ENCODE results near the gene RSAD1. TPM values are rescaled to one million over a fixed set of nuclear protein-coding genes. Genes with fewer than 3 reads are reported as not detected.

Gene RSAD1
- total RNA-seq, 1 donor: 23.9 TPM

- Histone ChIP-seq H3K36me3 (ENCODE audit: insufficient read depth, low read length) (peaks cover 4% of the 10 kb centered on the region), H4K20me1 (ENCODE audit: insufficient read depth, low read length) (peaks cover 18% of the 10 kb centered on the region)
Measured at GRCh38 chr17:50461550-50462132, 17.0 kb upstream of the RSAD1 start.

GRCh38 chr17:50462446-50462845 lies 16.2 kb upstream of the RSAD1 start:
- TF ChIP-seq CTCF (IDR thresholded peaks at IDR 0.05; ENCODE audit: extremely low read depth, low read depth, low read length): no peak
- Histone ChIP-seq H3K36me3 (ENCODE audit: insufficient read depth, low read length) (peaks cover 4% of the 10 kb centered on the region), H3K9me3 (ENCODE audit: low read depth, low read length) (no peaks in the 10 kb centered on the region), H3K27me3 (ENCODE audit: insufficient read depth, low read length) (peaks cover 12% of the 10 kb centered on the region), H4K20me1 (ENCODE audit: insufficient read depth, low read length) (peaks cover 15% of the 10 kb centered on the region), H3K79me2 (ENCODE audit: insufficient read depth, low read length) (no peaks in the 10 kb centered on the region), H3K4me3 (ENCODE audit: insufficient read depth, low read length) (no peak overlapping the region), H3K4me2 (ENCODE audit: insufficient read depth, low read length) (no peak overlapping the region), H3K4me1 (ENCODE audit: insufficient read depth, low read length) (peaks cover 17% of the 10 kb centered on the region), H3K27ac (ENCODE audit: low read depth, low read length) (no peak overlapping the region), H2AFZ (ENCODE audit: low read length) (no peak overlapping the region)
- DNase-seq (ENCODE audit: insufficient read length, low spot score, missing footprints): peak; percentile 73

More at GRCh38 chr17:50461550-50462132, 17.0 kb upstream of the RSAD1 start:
- Histone ChIP-seq H3K27ac (ENCODE audit: low read depth, low read length) (no peak overlapping the region), H3K9me3 (ENCODE audit: low read depth, low read length) (no peaks in the 10 kb centered on the region), H3K79me2 (ENCODE audit: insufficient read depth, low read length) (no peaks in the 10 kb centered on the region), H2AFZ (ENCODE audit: low read length) (no peak overlapping the region), H3K27me3 (ENCODE audit: insufficient read depth, low read length) (peaks cover 4% of the 10 kb centered on the region), H3K4me1 (ENCODE audit: insufficient read depth, low read length) (peaks cover 17% of the 10 kb centered on the region), H3K4me3 (ENCODE audit: insufficient read depth, low read length) (no peak overlapping the region), H3K4me2 (ENCODE audit: insufficient read depth, low read length) (no peak overlapping the region)
- no peak for TF ChIP-seq CTCF (IDR thresholded peaks at IDR 0.05; ENCODE audit: extremely low read depth, low read depth, low read length)
- peak; percentile 66 for DNase-seq (ENCODE audit: insufficient read length, low spot score, missing footprints)

- Histone ChIP-seq H3K9me3 (ENCODE audit: low read depth, low read length) (no peaks in the 10 kb centered on the region), H3K79me2 (ENCODE audit: insufficient read depth, low read length) (no peaks in the 10 kb centered on the region), H3K27ac (ENCODE audit: low read depth, low read length) (no peak overlapping the region), H3K36me3 (ENCODE audit: insufficient read depth, low read length) (peaks cover 4% of the 10 kb centered on the region), H4K20me1 (ENCODE audit: insufficient read depth, low read length) (peaks cover 13% of the 10 kb centered on the region), H3K27me3 (ENCODE audit: insufficient read depth, low read length) (peaks cover 29% of the 10 kb centered on the region), H3K4me2 (ENCODE audit: insufficient read depth, low read length) (no peak overlapping the region), H2AFZ (ENCODE audit: low read length) (no peak overlapping the region), H3K4me3 (ENCODE audit: insufficient read depth, low read length) (no peak overlapping the region), H3K4me1 (ENCODE audit: insufficient read depth, low read length) (peaks cover 8% of the 10 kb centered on the region)
- no peak for TF ChIP-seq CTCF (IDR thresholded peaks at IDR 0.05; ENCODE audit: extremely low read depth, low read depth, low read length)
- DNase-seq (ENCODE audit: insufficient read length, low spot score, missing footprints): peak; percentile 72
Measured at GRCh38 chr17:50464121-50464520, 14.5 kb upstream of the RSAD1 start.

GRCh38 chr17:50464736-50465135 lies 13.9 kb upstream of the RSAD1 start:
- H3K4me3 ChIP-seq (ENCODE audit: insufficient read depth, low read length): no peak overlapping the region
- peak; percentile 68 for DNase-seq (ENCODE audit: insufficient read length, low spot score, missing footprints)
- peaks cover 9% of the 10 kb centered on the region for H4K20me1 ChIP-seq (ENCODE audit: insufficient read depth, low read length)
- peaks cover 34% of the 10 kb centered on the region for H3K27me3 ChIP-seq (ENCODE audit: insufficient read depth, low read length)
- H3K79me2 ChIP-seq (ENCODE audit: insufficient read depth, low read length): no peaks in the 10 kb centered on the region
- no peak overlapping the region for H3K4me2 ChIP-seq (ENCODE audit: insufficient read depth, low read length)
- peaks cover 3% of the 10 kb centered on the region for H3K4me1 ChIP-seq (ENCODE audit: insufficient read depth, low read length)
- no peak for TF ChIP-seq CTCF (IDR thresholded peaks at IDR 0.05; ENCODE audit: extremely low read depth, low read depth, low read length)
- H3K36me3 ChIP-seq (ENCODE audit: insufficient read depth, low read length): peaks cover 4% of the 10 kb centered on the region
- H3K9me3 ChIP-seq (ENCODE audit: low read depth, low read length): no peaks in the 10 kb centered on the region
- no peak overlapping the region for H2AFZ ChIP-seq (ENCODE audit: low read length)
- H3K27ac ChIP-seq (ENCODE audit: low read depth, low read length): no peak overlapping the region

Measured in osteoblast (primary cell).